AG04449 (cell line): ENCODE data around the gene FCN1.

ENCODE experiments used
- CTCF ChIA-PET: fragments of 350-600 bp; formaldehyde crosslinking; extraction: SDS; loops from one replicate; lab custom pipeline; 2021; ENCODE audit warnings: antibody characterized with exemption; lab: Yijun Ruan, JAX
- POLR2A ChIA-PET: fragments of 400-600, 350-600 bp; formaldehyde crosslinking; extraction: SDS; loops from one replicate; lab custom pipeline; 2020; ENCODE audit warnings: antibody characterized with exemption, inconsistent platforms; lab: Yijun Ruan, JAX
- DNase-seq: peaks from one replicate; pipeline ENCODE4 v3.0.0-alpha.2; 2010; ENCODE audit warnings: low read depth, low spot score
- H3K4me3 ChIP-seq: 2 replicates; pipeline ENCODE4 v1.5.1; 2011; ENCODE audit warnings: low read depth, mild to moderate bottlenecking, control low read depth, low read length
- CTCF ChIP-seq: IDR thresholded peaks from one replicate; pipeline ENCODE4 v1.5.1; 2011; ENCODE audit warnings: mild to moderate bottlenecking, moderate library complexity, low read length, control low read depth, inconsistent platforms; ENCODE audit not compliant: insufficient read depth; ENCODE audit errors: missing control alignments

Gene FCN1

GRCh38 chr9:134891053-134891452, 26.7 kb downstream of the FCN1 start:
- H3K4me3 ChIP-seq: no peak overlapping the region
- no peak for DNase-seq
- ChIA-PET POLR2A (no interaction called here), CTCF (no interaction called here)
- TF ChIP-seq CTCF: no peak

GRCh38 chr9:134890155-134890495, 27.6 kb downstream of the FCN1 start:
- CTCF ChIA-PET: no interaction called here
- no peak for DNase-seq
- no peak for TF ChIP-seq CTCF
- POLR2A ChIA-PET: no interaction called here
- H3K4me3 ChIP-seq: no peak overlapping the region

GRCh38 chr9:134889386-134890154, 28.1 kb downstream of the FCN1 start:
- TF ChIP-seq CTCF: no peak
- no peak for DNase-seq
- no peak overlapping the region for H3K4me3 ChIP-seq
- ChIA-PET CTCF (no interaction called here), POLR2A (no interaction called here)

- DNase-seq: no peak
- TF ChIP-seq CTCF: no peak
- CTCF ChIA-PET: no interaction called here
- H3K4me3 ChIP-seq: no peak overlapping the region
- POLR2A ChIA-PET: no interaction called here
These were observed 29.0 kb downstream of the FCN1 start for GRCh38 chr9:134888603-134889190.

- POLR2A ChIA-PET: no interaction called here
- H3K4me3 ChIP-seq: no peak overlapping the region
- CTCF ChIA-PET: no interaction called here
- no peak for DNase-seq
- no peak for TF ChIP-seq CTCF
These were observed 29.8 kb downstream of the FCN1 start for GRCh38 chr9:134887686-134888602.

- TF ChIP-seq CTCF: no peak
- ChIA-PET POLR2A (no interaction called here), CTCF (no interaction called here)
- no peak overlapping the region for H3K4me3 ChIP-seq
- no peak for DNase-seq
These were observed 30.5 kb downstream of the FCN1 start for GRCh38 chr9:134887219-134887618.
